GM12872 (cell line): Measurements from ENCODE around the gene GHR.

Experiments used
- TF ChIP-seq, protein P1 (sequence below): IDR thresholded peaks from 3 replicates; pipeline ENCODE4 v1.5.1; 2011; ENCODE audit warnings: low read depth, mild to moderate bottlenecking, low read length, moderate library complexity; ENCODE audit not compliant: insufficient read depth

The GHR gene

DNA sequence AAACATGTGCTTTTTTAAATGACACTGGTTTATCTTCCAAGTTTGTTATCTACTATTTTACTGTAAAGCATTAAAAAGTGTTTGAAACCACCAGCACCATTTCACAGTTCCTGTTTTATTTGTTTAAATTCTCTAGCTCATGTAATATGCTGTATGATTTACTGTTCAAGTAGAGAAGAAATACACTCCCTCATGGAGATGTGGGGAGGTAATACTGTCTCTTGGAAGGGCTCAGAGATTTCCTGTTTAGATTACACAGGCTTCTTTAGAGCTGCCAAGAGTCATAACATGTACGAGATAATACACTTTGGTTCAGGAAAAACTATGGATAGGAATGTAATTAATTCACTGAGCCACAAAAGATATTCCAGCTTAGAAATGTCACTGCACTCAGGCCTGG is 198.4 kb downstream of the GHR start:
- TF ChIP-seq, protein P1, sequence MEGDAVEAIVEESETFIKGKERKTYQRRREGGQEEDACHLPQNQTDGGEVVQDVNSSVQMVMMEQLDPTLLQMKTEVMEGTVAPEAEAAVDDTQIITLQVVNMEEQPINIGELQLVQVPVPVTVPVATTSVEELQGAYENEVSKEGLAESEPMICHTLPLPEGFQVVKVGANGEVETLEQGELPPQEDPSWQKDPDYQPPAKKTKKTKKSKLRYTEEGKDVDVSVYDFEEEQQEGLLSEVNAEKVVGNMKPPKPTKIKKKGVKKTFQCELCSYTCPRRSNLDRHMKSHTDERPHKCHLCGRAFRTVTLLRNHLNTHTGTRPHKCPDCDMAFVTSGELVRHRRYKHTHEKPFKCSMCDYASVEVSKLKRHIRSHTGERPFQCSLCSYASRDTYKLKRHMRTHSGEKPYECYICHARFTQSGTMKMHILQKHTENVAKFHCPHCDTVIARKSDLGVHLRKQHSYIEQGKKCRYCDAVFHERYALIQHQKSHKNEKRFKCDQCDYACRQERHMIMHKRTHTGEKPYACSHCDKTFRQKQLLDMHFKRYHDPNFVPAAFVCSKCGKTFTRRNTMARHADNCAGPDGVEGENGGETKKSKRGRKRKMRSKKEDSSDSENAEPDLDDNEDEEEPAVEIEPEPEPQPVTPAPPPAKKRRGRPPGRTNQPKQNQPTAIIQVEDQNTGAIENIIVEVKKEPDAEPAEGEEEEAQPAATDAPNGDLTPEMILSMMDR, result no peak

DNA sequence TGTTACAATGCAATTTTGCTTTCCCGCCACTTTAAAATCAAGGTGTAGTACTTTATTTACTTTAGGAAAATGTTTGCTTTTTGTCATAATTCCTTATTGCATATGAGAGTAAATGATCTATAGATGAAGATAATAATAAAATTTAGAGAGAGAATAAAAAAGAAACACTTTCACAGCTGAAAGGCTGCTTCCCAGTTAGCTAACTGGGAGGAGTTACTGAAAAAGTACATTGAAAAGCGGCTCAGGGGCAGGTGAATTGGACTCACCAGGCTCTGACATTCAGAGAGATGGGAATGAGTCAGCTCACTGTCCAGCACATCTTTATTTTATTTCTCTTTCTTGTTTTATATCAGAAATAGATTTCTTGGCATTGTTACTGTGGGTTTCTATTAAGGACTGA is 201.7 kb downstream of the GHR start:
- TF ChIP-seq, protein P1, result no peak

DNA sequence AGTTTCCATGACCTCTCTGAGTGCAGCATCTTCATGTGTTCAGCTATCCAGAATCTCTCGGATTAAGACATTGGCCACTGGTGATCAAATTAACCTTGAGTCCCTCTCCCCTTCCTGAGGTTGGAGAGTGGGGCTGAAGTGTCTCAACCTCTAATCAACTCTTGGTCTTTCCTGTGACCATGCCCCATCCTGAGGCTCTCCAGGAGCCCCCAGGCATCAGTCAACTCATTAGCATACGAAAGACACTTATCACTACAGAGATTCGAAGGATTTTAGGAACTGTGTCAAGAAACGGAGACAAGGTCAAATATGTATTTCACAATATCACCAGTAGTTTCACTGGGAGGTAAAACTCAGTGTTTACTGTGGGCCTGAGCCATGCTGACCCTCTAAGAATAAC is 203.2 kb downstream of the GHR start:
- TF ChIP-seq, protein P1, result no peak

DNA sequence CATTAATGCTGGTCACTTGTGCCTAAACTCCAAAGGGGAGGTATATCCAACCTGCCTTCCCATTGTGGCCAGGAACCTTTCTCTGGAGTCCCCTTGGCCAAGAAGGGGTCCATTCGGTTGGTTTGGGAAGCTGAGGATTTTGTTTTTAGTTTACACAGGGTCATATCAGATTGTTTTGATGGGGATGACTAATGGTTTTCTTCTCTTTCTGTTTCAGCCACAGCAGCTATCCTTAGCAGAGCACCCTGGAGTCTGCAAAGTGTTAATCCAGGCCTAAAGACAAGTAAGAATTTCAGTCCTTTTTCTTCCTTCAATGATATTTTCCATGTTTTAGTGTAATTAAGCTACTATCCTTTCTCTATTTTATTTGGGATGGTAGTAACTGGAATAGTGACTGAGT is 205.6 kb downstream of the GHR start:
- TF ChIP-seq, protein P1, result no peak

DNA sequence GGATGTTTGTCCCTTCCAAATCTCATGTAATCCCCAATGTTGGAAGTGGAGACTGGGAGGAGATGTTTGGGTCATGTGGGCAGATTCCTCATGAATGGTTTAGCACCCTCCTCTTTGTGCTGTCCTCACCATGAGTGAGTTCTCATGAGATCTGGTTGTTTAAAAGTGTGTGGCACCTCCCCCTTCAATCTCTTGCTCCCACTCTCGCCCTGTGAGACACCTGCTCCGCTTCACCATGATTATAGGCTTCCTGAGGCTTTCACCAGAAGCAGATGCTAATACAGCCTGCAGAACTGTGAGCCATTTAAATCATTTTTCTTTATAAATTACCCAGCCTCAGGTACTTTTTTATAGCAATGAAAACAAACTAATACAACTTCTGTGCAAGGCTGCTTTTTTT is 206.0 kb downstream of the GHR start:
- TF ChIP-seq, protein P1, result no peak

DNA sequence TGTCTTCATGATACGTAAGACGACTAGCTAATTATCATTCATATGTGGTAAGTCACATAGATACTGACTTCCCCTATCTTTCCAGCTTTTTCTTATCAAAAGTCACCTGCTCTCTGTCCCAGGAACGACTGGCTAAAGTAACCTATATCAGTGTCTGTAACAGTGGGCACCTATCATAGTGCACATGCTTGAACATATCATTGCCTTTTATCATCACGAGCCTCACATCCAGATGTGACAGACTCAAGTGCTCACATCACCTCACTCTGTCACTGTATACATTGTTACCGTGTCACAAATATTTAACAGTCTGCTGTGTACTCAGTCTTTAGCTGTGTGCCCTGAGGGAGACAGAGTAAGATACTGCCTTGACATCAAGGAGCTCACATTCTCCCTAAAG is 208.0 kb downstream of the GHR start:
- TF ChIP-seq, protein P1, result no peak

DNA sequence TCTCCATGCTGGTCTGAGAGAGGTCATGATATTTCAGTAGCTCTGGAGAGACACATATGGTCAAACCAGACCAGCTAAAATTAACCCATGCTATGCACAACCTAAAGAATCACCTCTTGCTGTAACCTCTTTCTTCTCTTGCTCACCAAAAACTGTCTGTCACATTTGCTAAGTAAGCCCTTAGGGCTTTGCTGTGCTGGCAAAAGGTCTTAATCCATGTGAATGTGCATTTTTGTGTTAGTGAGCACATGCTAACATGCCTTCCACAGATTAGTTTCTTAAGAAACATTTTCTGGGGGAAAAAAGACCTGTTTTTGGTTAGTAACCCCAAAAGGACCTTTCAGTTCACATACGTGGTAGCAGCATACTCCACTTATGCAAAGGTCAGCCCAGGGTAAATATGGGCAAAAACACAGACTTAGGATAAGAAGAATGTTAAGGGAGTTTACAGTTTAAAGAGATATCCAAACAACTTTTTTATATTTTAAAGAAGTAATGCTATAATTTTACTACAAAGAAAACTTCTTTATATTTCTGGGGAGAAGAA is 209.2 kb downstream of the GHR start:
- TF ChIP-seq, protein P1, result no peak
